Raji (cell line): ENCODE data around the gene KCTD17.

Experiments used
- POLR2A ChIP-seq: IDR thresholded peaks from 2 replicates; pipeline ENCODE4 v1.6.1; 2011; ENCODE audit warnings: low read depth, low read length, control low read depth; ENCODE audit not compliant: insufficient read depth

KCTD17 gene

GRCh38 chr22:37051391-37052385, at the start of gene KCTD17:
TSS of gene KCTD17 (plus strand) at chr22:37051742. CDS start at chr22:37051761, 19 bp downstream.
- peak; percentile 78 for TF ChIP-seq POLR2A

GRCh38 chr22:37001826-37002225, 49.7 kb upstream of the KCTD17 start:
- no peak for TF ChIP-seq POLR2A

GRCh38 chr22:37002633-37003032, 48.9 kb upstream of the KCTD17 start:
- TF ChIP-seq POLR2A, result no peak

GRCh38 chr22:37007651-37008050, 43.9 kb upstream of the KCTD17 start:
- no peak for TF ChIP-seq POLR2A

- no peak for TF ChIP-seq POLR2A
Measured at GRCh38 chr22:37008365-37008764, 43.2 kb upstream of the KCTD17 start.

- no peak for TF ChIP-seq POLR2A
Measured at GRCh38 chr22:37009490-37009889, 42.1 kb upstream of the KCTD17 start.

- TF ChIP-seq POLR2A, result no peak
Measured at GRCh38 chr22:37010174-37010573, 41.4 kb upstream of the KCTD17 start.

- TF ChIP-seq POLR2A, result no peak
Measured at GRCh38 chr22:37010976-37011375, 40.6 kb upstream of the KCTD17 start.

- no peak for TF ChIP-seq POLR2A
Measured at GRCh38 chr22:37011472-37011871, 40.1 kb upstream of the KCTD17 start.

- TF ChIP-seq POLR2A, result peak; percentile 23; the same call in 1 of the 2 replicates
Measured at GRCh38 chr22:37012262-37012904, 39.2 kb upstream of the KCTD17 start.

GRCh38 chr22:37012956-37013355, 38.6 kb upstream of the KCTD17 start:
- TF ChIP-seq POLR2A, result peak; percentile 9; the same call in 1 of the 2 replicates

GRCh38 chr22:37014415-37014806, 37.1 kb upstream of the KCTD17 start:
- no peak for TF ChIP-seq POLR2A

- TF ChIP-seq POLR2A, result no peak
Measured at GRCh38 chr22:37014835-37015586, 36.5 kb upstream of the KCTD17 start.

- no peak for TF ChIP-seq POLR2A
Measured at GRCh38 chr22:37015587-37015878, 36.0 kb upstream of the KCTD17 start.

- no peak for TF ChIP-seq POLR2A
Measured at GRCh38 chr22:37016134-37016910, 35.2 kb upstream of the KCTD17 start.

GRCh38 chr22:37017356-37017755, 34.2 kb upstream of the KCTD17 start:
- TF ChIP-seq POLR2A, result no peak
